Measurements from ENCODE around the gene SYT13. TPM values are rescaled to one million over a fixed set of nuclear protein-coding genes. Genes with fewer than 3 reads are reported as not detected.

SYT13 gene
- total RNA-seq, 4 donors from 2014 or later: 0.19 to 1.3 (median 0.67) TPM; not detected in 1

GRCh38 chr11:45267052-45267451 is 19.1 kb downstream of the SYT13 start:
- H3K4me3 ChIP-seq: no peak overlapping the region
- no peak overlapping the region for H3K27ac ChIP-seq
- H3K36me3 ChIP-seq: no peaks in the 10 kb centered on the region
- WGBS, 2 donors (ENCODE audit: low coverage in 1 of 2): 36 to 65% methylated on average over 3 to 5 of the region's 14 CpGs
- no peaks in the 10 kb centered on the region for H3K9me3 ChIP-seq
- H3K4me1 ChIP-seq: no peaks in the 10 kb centered on the region
- peaks cover 80% of the 10 kb centered on the region for H3K27me3 ChIP-seq
- no peak for TF ChIP-seq POLR2A (IDR thresholded peaks at IDR 0.05)
- no peak for TF ChIP-seq EP300 (IDR thresholded peaks at IDR 0.05)
- no peak for TF ChIP-seq POLR2AphosphoS5 (IDR thresholded peaks at IDR 0.05)
- TF ChIP-seq CTCF (IDR thresholded peaks at IDR 0.05): no peak
- ATAC-seq: no peak

- no peak for ATAC-seq
- H3K4me1 ChIP-seq: no peaks in the 10 kb centered on the region
- WGBS, 2 donors (ENCODE audit: low coverage in 1 of 2): 100% methylated on average over 1 of the region's 1 CpG
- H3K9me3 ChIP-seq: no peaks in the 10 kb centered on the region
- TF ChIP-seq CTCF (IDR thresholded peaks at IDR 0.05) (no peak), EP300 (IDR thresholded peaks at IDR 0.05) (no peak), POLR2A (IDR thresholded peaks at IDR 0.05) (no peak), POLR2AphosphoS5 (IDR thresholded peaks at IDR 0.05) (no peak)
- no peak overlapping the region for H3K27ac ChIP-seq
- H3K27me3 ChIP-seq: peaks cover 80% of the 10 kb centered on the region
- no peaks in the 10 kb centered on the region for H3K36me3 ChIP-seq
- H3K4me3 ChIP-seq: no peak overlapping the region
Measured at GRCh38 chr11:45266676-45267020, 19.5 kb downstream of the SYT13 start.

GRCh38 chr11:45265969-45266675 is 20.0 kb downstream of the SYT13 start:
- no peak for TF ChIP-seq POLR2AphosphoS5 (IDR thresholded peaks at IDR 0.05)
- TF ChIP-seq EP300 (IDR thresholded peaks at IDR 0.05): no peak
- no peak for TF ChIP-seq POLR2A (IDR thresholded peaks at IDR 0.05)
- TF ChIP-seq CTCF (IDR thresholded peaks at IDR 0.05): no peak
- Histone ChIP-seq H3K36me3 (no peaks in the 10 kb centered on the region), H3K4me1 (no peaks in the 10 kb centered on the region), H3K9me3 (no peaks in the 10 kb centered on the region), H3K4me3 (no peak overlapping the region), H3K27ac (no peak overlapping the region), H3K27me3 (peaks cover 81% of the 10 kb centered on the region)
- ATAC-seq: no peak
- 80 to 89% methylated on average over 1 to 2 of the region's 2 CpGs for WGBS, 2 donors (ENCODE audit: low coverage in 1 of 2)

- H3K4me1 ChIP-seq: no peaks in the 10 kb centered on the region
- ATAC-seq: no peak
- H3K27ac ChIP-seq: no peak overlapping the region
- H3K4me3 ChIP-seq: no peak overlapping the region
- H3K9me3 ChIP-seq: no peaks in the 10 kb centered on the region
- peaks cover 81% of the 10 kb centered on the region for H3K27me3 ChIP-seq
- TF ChIP-seq CTCF (IDR thresholded peaks at IDR 0.05) (no peak), POLR2AphosphoS5 (IDR thresholded peaks at IDR 0.05) (no peak), POLR2A (IDR thresholded peaks at IDR 0.05) (no peak), EP300 (IDR thresholded peaks at IDR 0.05) (no peak)
- no peaks in the 10 kb centered on the region for H3K36me3 ChIP-seq
- WGBS, 2 donors (ENCODE audit: low coverage in 1 of 2): 59 to 73% methylated on average over 9 to 10 of the region's 11 CpGs
Measured at GRCh38 chr11:45264839-45265515, 21.2 kb downstream of the SYT13 start.

- 90 to 100% methylated on average over 2 to 3 of the region's 3 CpGs for WGBS, 2 donors (ENCODE audit: low coverage in 1 of 2)
- Histone ChIP-seq H3K4me3 (no peak overlapping the region), H3K27ac (no peak overlapping the region), H3K27me3 (peaks cover 89% of the 10 kb centered on the region), H3K36me3 (no peaks in the 10 kb centered on the region), H3K4me1 (no peaks in the 10 kb centered on the region), H3K9me3 (no peaks in the 10 kb centered on the region)
- no peak for TF ChIP-seq EP300 (IDR thresholded peaks at IDR 0.05)
- TF ChIP-seq CTCF (IDR thresholded peaks at IDR 0.05): no peak
- TF ChIP-seq POLR2A (IDR thresholded peaks at IDR 0.05): no peak
- ATAC-seq: no peak
Measured at GRCh38 chr11:45263773-45264172, 22.4 kb downstream of the SYT13 start.

Measured in gastroesophageal sphincter (tissue), 4 donors.